Sciatic nerve (tissue), 1 donor: ENCODE results near the gene SEMA5A. TPM values are rescaled to one million over a fixed set of nuclear protein-coding genes. Genes with fewer than 3 reads are reported as not detected.
A peak's percentile ranks its signal among the peaks of the same experiment; 100 is the strongest.

ENCODE experiments used
- microRNA-seq: library from miRNA; unstranded; fragments of <30 nt; microRNA quantifications from one replicate; pipeline ENCODE4 v1.2.0, GENCODE V29; 2020
- total RNA-seq: library from RNA; stranded (reverse); fragmentation: NEBNext Ultra II Directional; extraction: Animal tissue kit (Norgen Biotek cat#: 25700); gene quantifications from one replicate; pipeline ENCODE4 v1.2.1, GENCODE V29; 2021
- donor health status: DM: no; HTN: no; CAD: no.

SEMA5A gene
- total RNA-seq, 1 donor from 2014 or later = 109 TPM

Small RNAs within 50 kb of the gene (microRNA-seq; reads per million reads assigned to microRNA genes)
- 29.3 reads per million, percentile 38 among the genes with 10 or more reads in this experiment for gene MIR4636

Other genes with a start within 250 kb of the SEMA5A start
- not detected for gene TAS2R1, start 84.3 kb upstream of the SEMA5A start, total RNA-seq